GM10266 (cell line): ENCODE data around the gene TMCC1.

Source experiments
- DNase-seq: peaks from one replicate; pipeline ENCODE4 v3.0.0; 2012; ENCODE audit errors: extremely low spot score
- CTCF ChIP-seq: IDR thresholded peaks from 2 replicates; pipeline ENCODE4 v1.5.1; 2012; ENCODE audit warnings: mild to moderate bottlenecking, low read depth; ENCODE audit not compliant: control insufficient read depth, insufficient read depth; ENCODE audit errors: missing control alignments

The TMCC1 gene

GRCh38 chr3:129658110-129658843 lies 235.2 kb downstream of the TMCC1 start:
- DNase-seq: no peak
- TF ChIP-seq CTCF: no peak

GRCh38 chr3:129657261-129658046 lies 236.1 kb downstream of the TMCC1 start:
- TF ChIP-seq CTCF: no peak
- no peak for DNase-seq

GRCh38 chr3:129656659-129657247 lies 236.8 kb downstream of the TMCC1 start:
- TF ChIP-seq CTCF: no peak
- no peak for DNase-seq

GRCh38 chr3:129655291-129655700 lies 238.2 kb downstream of the TMCC1 start:
- no peak for DNase-seq
- no peak for TF ChIP-seq CTCF

GRCh38 chr3:129654131-129654530 lies 239.4 kb downstream of the TMCC1 start:
- TF ChIP-seq CTCF: no peak
- DNase-seq: no peak

GRCh38 chr3:129653019-129653418 lies 240.5 kb downstream of the TMCC1 start:
- TF ChIP-seq CTCF: no peak
- no peak for DNase-seq
